ENCODE results near the gene ARMC7. TPM values are rescaled to one million over a fixed set of nuclear protein-coding genes. Genes with fewer than 3 reads are reported as not detected.

Gene ARMC7
- total and polyA plus RNA-seq, 2 of the 13 experiments (the other 11 are each of a cell fraction or from before 2014, with no cell fraction given), result 3.9 to 4.2 TPM

- no peak for TF ChIP-seq MLXIP (CRISPR knock-in tag; IDR thresholded peaks at IDR 0.05; ENCODE audit: borderline replicate concordance)
- TF ChIP-seq RBFOX2 (IDR thresholded peaks at IDR 0.05; ENCODE audit: low read depth, low read length), result peak; percentile 99
- no peak for TF ChIP-seq KDM3A (CRISPR knock-in tag; IDR thresholded peaks at IDR 0.05; ENCODE audit: low read depth)
- TF ChIP-seq TBX3 (IDR thresholded peaks at IDR 0.05; ENCODE audit: borderline replicate concordance), result no peak
- no peak for TF ChIP-seq ZNF207 (IDR thresholded peaks at IDR 0.05; ENCODE audit: borderline replicate concordance)
- TF ChIP-seq ZNF138 (CRISPR knock-in tag; IDR thresholded peaks at IDR 0.05; ENCODE audit: low read depth), result no peak; the same call in 1 of the 2 replicates
- TF ChIP-seq ZBTB4 (CRISPR knock-in tag; IDR thresholded peaks at IDR 0.05; ENCODE audit: borderline replicate concordance), result no peak
- TF ChIP-seq ZNF850 (CRISPR knock-in tag; conservative IDR thresholded peaks at IDR 0.05), result no peak
- peak; percentile 39; the same call in 1 of the 2 replicates for TF ChIP-seq FOXP4 (CRISPR knock-in tag; IDR thresholded peaks at IDR 0.05)
- TF ChIP-seq ATAD3A (CRISPR knock-in tag; IDR thresholded peaks at IDR 0.05), result no peak
- no peak; the same call in 1 of the 2 replicates for TF ChIP-seq ZNF232 (CRISPR knock-in tag; IDR thresholded peaks at IDR 0.05; ENCODE audit: borderline replicate concordance)
- TF ChIP-seq ZNF484 (CRISPR knock-in tag; IDR thresholded peaks at IDR 0.05; ENCODE audit: borderline replicate concordance, low read depth), result no peak
- no peak; the same call in 1 of the 2 replicates for TF ChIP-seq ZNF775 (CRISPR knock-in tag; IDR thresholded peaks at IDR 0.05; ENCODE audit: borderline replicate concordance)
- no peak; the same call in 1 of the 2 replicates for TF ChIP-seq ZNF788 (CRISPR knock-in tag; IDR thresholded peaks at IDR 0.05; ENCODE audit: borderline replicate concordance)
- TF ChIP-seq, protein P1, sequence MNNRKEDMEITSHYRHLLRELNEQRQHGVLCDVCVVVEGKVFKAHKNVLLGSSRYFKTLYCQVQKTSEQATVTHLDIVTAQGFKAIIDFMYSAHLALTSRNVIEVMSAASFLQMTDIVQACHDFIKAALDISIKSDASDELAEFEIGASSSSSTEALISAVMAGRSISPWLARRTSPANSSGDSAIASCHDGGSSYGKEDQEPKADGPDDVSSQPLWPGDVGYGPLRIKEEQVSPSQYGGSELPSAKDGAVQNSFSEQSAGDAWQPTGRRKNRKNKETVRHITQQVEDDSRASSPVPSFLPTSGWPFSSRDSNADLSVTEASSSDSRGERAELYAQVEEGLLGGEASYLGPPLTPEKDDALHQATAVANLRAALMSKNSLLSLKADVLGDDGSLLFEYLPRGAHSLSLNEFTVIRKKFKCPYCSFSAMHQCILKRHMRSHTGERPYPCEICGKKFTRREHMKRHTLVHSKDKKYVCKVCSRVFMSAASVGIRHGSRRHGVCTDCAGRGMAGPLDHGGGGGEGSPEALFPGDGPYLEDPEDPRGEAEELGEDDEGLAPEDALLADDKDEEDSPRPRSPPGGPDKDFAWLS (CRISPR knock-in tag; IDR thresholded peaks at IDR 0.05; ENCODE audit: borderline replicate concordance), result peak; percentile 93; the same call in 1 of the 2 replicates
- no peak for TF ChIP-seq ZNF251 (CRISPR knock-in tag; IDR thresholded peaks at IDR 0.05)
- no peak for TF ChIP-seq SIN3B (IDR thresholded peaks at IDR 0.05; ENCODE audit: low read length)
- TF ChIP-seq ZNF773 (CRISPR knock-in tag; IDR thresholded peaks at IDR 0.05; ENCODE audit: borderline replicate concordance), result peak; percentile 94; the same call in 1 of the 2 replicates
These were observed 21.7 kb downstream of the ARMC7 start, which contains the start of gene NT5C (continued) for GRCh38 chr17:75131278-75132017.
